Stimulated activated CD4-positive, alpha-beta T cell treated with anti-CD3 and anti-CD28 coated beads, Interleukin-4, amount 100 ng/mL, for 4 hours (primary cell): Measurements from ENCODE around the gene ONECUT3.
A peak's percentile ranks its signal among the peaks of the same experiment; 100 is the strongest.

Experiments used
- DNase-seq, 2 experiments: peaks; one replicate each; pipeline ENCODE4 v3.0.0-alpha.2; 2020

The ONECUT3 gene

DNA sequence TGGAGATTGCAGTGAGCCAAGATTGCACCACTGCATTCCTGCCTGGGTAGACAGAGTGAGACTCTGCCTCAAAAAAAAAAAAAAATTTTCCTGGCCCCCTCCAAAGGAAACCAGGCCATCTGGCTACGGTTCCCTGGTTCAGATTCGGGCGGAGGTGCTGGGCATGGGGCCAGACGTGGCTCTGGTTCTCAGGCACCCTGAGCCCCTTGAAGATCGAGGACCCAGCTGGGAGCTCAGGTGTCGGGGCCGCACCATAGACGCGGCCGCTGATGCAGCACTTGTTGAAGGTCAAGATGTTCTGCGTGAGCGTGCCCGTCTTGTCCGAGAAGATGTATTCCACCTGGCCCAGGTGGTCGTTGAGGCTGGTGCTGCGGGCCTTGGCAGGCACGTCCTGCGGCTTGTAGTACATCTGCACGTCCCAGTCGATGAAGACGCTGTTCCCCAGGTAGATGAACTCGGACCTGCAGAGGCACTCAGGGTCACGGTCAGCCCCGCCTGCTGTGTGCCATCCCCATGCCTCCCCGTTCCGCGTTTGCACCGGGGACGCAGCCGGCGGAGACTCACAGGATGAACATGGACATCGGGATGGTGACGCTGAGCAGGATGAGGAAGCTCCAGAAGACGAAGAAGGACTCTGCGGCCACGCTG, 46.5 kb downstream of the ONECUT3 start:
- no peak for DNase-seq

DNA sequence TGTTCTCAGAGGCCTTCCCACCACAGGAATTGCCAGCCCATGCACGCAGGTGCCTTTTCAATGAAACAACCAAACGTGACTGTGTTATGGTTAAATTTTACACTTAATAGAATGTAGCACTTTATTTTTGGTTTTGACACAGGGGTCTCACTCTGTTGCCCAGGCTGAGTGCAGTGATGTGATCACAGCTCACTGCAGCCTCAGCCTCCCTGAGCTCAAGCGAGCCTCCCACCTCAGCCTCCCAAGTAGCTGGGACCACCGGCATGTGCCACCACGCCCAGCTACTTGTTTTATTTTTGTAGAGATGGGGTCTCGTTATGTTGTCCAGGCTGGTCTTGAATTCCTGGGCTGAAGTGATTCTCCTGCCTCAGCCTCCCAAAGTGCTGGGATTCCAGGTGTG, 51.6 kb downstream of the ONECUT3 start:
- no peak for DNase-seq

DNA sequence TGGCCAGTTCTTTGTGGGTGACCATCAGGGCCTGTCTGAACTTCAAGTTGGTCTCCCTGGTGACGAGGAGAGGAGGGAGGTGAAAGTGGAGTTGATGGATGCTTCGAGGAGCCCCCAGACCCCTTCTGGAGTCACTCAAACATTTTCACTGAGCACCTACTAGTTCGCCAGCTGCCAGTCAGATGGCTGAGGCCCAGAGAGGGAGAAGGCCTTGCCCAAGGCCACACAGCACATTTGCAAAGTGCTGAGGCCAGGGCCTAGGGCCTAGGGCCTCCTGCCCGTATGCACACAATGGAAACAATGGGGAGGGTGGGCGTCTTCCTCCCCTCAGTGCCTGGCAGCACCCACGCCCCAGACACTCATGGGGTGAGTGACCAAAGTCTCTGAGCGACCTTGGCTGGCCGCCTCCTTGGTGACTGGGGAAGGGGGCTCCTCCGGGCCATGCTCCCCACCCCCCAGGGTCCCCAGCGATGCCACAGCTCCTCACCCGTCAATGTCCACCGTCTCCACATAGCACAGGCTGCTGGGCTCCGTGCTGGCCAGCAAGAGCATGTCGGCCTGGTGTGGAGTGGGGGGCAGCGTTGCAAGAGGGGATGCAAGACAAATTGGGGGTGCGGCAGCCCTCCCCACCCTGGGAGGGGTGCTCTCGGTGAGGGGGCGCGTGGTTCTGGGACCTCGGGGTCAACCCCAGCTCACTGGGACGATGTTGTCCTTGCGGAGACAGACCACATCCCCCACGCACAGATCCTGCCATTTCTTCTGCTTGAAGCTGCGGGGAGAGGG, 52.3 kb downstream of the ONECUT3 start:
- no peak for DNase-seq

DNA sequence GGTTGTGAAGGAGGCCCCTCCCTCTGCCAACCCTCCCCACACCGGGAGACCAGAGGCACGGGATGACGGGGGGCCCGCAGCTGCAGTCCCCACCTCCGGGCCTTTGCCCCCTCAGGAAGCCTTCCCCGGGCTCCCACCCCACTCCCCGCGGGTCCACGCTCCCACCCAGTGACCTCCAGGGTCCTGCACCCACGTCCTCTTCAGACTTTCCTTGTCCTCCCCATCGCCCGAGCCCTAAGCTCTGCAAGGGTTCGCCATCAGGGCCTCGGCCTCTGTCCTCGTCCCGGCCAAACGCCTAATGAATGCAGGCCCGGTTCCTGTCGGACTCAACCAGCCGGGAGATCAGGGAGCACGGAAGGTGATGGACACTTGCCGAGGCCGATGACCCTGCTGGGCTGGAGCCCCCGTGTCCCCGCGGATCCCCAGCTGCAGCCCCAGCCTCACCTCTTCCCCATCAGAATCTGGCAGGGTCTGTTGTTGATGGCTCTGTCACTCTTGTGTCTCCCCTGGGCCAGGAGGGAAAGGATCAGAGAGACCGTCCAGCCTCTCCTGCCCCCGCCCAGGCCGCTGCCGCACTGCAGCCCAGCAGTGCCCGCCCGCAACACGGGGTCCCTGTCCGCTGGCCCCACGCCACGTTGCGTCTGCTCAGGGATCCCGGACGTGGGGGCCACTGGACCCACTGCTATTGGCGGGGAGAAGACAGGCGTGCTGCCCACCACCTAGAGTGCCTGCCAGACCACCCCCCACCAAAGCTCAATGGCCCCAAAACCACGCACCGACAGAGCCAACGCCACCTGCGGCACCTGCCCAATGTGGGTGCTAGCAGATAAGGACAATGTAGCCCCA, 53.1 kb downstream of the ONECUT3 start:
- DNase-seq, result no peak

DNA sequence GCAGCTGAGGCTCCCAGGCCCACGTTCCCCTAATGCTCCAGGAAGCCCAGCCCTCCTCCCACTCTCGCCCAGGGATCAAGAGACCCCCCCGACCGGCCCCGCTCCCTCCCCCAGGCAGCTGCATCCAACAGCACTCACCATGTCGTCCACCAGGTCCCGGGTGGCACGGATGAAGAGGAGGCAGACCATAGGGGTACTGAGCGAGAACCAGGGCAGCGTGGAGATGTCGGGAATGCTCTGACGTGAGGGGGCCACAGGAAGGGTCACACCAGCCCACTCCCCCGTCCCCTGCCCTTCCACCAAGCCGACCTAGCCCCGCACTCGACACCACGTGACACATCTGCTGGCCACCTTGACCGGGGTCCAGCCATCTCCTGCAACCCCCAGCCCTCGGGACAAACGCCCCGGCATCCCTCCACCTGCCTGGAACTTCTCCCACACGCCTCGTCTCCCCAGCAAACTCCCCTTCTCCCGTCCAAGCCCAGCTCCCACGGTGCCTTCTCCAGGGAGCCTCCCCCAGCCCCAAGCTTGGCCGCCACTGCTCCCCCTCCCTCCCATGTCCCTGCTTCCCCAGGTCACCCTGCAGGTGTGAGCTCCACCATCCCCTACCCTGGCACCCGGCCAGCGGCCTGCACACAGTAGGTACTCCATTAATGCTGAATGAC, 53.9 kb downstream of the ONECUT3 start:
- DNase-seq, result no peak

DNA sequence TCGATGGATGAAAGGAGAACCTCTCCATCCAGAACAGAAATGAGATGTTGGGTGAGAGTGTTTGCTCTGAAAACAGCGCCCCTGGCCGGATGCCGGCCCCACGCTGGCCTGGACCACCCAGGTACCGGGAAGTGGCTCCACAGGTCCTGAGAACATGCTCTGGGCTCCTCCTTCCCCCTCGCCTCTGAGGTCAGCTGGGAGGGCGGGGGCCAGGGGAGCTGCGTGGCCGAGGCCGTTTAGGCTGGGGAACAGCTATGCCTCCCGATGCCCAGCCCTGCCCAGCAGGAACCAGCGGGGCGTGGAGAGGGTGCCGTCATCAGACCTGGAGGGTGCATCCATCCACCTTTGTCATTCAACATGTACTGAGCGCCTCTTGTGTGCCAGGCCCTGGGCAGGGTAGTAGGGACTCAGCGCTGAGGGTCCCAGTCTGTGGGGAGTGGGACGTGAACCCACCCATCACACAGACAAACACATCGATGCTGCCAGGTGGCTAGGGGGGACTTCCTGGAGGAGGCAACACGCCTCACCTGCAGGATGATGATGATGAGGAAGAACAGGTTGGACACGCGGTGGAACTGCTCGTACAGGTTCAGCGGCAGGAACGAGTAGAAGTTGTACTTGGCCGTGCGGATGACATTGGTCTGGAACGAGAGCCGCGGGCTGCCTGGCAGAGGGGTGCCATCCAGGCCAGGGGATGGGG, 54.5 kb downstream of the ONECUT3 start:
- DNase-seq, result no peak

DNA sequence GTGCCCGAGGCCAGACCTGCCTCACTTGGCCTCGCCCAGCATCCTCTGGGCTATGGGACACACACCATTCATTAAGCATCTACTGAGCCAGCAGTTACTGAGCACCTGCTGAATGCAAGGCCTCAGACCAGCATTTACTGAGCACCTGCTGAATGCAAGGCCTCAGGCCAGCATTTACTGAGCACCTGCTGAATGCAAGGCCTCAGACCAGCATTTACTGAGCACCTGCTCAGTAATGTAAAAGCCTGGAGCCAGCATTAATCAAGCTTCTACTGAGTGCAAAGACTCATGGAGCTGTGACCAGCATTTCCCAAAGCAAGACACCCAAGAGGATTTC, 55.1 kb downstream of the ONECUT3 start:
- DNase-seq, result no peak

DNA sequence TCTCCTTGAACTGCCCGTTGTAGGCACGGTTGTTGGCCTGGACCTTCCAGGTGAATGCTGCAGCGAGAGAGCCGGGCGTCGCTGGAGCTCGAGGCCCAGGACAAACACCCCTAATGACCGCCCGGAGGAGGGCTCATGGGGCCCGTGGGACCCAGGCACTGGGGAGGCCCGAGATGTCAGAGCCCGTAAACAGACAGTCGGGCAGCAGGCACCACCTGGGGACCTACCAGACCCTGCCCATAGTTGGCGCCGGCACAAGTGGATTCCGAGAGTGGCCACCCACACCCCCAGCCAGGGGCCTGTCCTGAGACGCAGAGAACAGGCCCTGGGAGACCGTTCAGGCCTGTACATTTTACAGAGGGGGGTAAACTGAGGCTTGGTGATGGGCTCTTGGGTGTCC, 56.4 kb downstream of the ONECUT3 start:
- no peak for DNase-seq

DNA sequence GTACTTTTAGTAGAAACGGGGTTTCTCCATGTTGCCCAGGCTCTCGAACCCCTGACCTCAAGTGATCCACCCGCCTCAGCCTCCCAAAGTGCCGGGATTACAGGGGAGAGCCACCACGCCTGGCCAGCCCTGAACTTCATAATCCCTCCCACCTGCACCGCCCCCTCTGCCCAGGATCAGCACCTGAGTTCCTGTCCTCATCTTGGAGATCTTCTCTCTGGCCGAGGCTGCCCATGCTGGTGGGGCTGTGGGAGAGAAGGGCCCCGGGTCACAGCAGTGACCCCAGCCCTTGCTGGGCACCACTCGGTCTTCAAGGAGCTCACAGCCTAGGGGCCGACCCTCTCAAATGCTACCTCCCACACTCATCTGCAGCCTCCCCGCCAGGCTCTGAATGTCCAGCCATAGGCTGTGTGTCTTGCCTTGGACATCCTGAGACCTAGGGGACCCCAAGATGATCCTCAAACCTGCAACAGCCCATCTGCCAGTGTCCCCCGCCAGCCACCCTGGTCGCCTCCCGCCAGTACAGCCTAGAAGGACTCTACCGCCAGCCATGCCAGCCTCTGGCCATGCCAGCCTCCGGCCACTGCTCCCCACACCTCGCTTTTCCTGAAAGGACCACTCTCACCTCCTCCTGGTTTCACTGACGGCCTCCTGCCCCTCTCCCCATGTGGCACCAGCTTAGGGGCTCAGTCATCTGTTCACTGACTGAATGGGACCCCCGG, 57.3 kb downstream of the ONECUT3 start:
- DNase-seq, result no peak

DNA sequence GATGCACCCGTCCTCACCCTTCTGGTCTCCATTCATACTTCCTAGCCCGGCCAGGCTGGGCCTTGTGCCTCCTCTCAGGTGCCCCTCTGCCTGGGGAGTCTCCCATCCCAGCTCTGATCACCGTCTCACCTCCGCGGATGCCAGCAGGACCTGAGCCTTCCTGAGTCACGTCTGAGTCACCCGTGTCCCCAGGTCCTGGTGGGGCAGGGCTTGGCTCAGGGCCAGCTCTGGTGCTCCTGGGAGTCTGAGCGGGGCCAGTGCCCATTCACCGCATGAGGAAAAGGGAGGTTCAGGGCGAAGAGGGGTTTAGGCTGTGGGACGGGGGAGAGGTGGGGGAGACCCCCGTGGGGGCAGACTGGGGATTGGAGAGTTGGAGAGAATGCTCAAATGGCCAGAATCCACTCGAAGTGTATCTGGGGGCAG, 58.2 kb downstream of the ONECUT3 start:
- peak; percentile 49 to 61 for DNase-seq

DNA sequence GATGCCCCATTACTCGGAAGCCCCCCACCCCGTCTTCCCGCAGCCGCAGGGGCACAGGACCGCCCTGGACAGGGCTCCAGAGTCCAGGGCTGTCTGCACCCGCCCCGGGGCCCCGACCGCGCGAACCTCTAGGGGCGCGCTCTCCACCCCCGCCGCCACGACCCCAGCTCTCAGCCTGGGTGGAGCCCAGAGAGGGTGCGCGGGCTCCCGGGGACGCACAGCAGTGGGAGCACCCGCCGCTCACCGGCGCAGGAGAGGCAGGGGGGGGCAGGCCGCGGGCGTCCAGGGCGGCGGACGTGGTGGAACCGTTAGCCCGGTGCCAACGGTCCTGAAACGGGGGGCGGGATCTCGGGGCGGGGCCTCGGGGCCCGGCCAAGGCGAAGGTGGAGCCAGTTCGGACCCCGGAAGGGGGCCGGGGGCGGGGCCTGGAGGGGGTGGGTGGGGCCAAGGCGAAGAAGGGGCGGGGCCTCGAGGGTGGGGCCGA, 58.7 kb downstream of the ONECUT3 start, which contains the start of gene ATP8B3:
Gene ATP8B3 (minus strand): TSS at position 335 of the 484 bp plus-strand sequence. CDS start 540 bp downstream, outside the sequence.
- DNase-seq, result peak in 1 of 2 experiments; percentile 73

DNA sequence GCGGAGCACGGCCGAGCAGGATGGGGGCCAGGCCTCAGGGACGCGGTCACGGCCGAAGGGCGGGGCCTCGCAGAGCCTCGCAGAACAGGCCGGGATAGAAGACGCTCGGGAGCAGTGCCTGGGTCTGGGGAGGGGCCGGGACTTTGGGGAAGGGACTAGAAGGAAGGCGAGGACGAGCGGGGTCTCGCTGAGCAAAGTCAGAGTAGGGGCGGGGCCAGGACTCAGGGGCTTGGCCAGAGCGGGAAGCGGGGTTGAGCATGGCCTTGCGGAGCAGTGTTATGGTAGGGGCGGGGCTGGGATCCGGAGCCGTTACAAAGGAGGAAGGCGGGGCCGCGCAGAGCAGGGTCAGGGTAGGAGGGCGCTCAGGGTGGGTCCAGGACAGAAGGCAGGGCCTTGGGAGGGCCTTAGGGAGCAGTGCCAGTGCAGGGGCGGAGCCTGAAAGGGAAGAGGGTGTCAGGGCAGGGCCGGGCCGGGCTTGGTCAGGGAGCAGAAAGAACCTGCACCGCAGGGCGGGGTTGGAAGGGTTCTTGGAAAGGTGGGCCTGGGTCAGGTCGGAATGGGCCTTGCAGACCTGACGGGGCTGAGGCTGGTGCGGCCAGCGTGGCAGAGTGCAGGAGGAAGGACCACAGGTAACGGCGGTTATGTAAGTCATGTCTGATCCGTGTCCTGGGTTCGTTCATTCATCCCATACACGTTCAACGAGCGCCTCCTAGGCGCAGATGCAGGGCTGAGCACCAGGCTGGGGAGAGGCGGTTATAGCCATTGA, 59.3 kb downstream of the ONECUT3 start:
- peak; percentile 69 to 73 for DNase-seq

DNA sequence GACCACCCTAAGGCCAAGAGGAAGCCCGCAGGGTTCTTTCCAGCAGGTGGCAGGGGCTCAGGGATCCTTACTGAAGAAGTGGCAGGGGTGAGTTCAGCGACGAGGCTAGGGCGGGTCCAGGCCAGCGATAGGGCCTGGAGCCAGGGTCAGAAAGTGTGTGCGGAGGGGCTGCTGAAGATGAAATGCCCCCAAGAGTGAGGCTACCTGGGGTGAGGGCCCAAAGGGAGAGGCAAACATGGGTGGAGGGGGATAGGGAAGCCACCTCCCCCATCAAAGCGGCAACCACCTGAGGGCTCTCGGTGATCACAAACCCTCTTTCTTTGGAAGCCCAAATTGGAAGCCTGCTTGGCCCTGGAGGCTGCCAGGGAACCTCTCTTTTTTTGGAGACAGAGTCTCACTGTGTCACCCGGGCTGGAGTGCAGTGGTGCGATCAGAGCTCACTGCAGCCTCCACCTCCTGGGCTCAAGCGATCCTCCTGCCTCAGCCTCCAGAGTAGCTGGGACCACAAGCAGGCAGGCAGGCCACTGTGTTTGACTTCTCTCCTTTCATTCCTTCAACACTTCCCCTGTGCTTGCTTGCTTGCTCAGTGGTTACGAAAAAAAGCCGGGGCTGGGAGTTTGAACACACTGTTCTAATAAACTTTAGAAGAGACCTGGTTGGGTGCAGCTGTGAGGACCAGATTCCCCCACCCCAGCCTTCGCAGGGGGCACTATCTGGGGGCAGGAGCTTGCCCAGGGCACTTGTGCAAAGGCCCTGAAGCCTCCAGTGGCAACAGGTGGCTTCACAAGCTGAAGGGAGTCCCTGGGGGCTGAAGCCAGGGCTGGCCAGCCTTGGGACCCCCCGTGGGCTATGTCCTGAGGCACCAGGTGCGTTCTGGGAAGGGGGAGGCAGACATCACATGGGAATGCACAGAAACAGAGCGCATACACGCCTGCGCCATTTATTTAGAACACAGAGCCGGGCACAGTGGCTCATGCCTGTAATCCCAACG, 60.2 kb downstream of the ONECUT3 start:
- DNase-seq, result no peak

DNA sequence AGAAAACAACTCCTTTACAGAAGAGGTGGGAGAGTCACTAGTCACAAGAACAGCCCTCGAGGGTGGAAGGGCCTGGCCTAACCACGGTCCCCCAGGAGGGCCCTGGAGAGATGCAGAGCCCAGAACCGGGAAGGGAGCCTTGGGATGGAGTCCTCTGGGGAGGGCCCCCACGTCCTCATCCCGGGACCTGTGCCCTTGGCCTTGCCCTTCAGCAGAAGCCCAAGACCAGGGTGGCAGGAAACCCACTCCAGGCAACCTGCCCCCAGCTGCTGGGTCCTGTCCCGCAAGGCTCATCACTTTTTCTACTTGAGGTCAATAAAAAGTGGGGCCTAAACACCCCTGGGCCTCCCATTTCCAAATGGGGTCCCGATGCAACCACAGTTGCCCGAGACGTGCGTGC, 61.1 kb downstream of the ONECUT3 start:
- DNase-seq, result no peak

DNA sequence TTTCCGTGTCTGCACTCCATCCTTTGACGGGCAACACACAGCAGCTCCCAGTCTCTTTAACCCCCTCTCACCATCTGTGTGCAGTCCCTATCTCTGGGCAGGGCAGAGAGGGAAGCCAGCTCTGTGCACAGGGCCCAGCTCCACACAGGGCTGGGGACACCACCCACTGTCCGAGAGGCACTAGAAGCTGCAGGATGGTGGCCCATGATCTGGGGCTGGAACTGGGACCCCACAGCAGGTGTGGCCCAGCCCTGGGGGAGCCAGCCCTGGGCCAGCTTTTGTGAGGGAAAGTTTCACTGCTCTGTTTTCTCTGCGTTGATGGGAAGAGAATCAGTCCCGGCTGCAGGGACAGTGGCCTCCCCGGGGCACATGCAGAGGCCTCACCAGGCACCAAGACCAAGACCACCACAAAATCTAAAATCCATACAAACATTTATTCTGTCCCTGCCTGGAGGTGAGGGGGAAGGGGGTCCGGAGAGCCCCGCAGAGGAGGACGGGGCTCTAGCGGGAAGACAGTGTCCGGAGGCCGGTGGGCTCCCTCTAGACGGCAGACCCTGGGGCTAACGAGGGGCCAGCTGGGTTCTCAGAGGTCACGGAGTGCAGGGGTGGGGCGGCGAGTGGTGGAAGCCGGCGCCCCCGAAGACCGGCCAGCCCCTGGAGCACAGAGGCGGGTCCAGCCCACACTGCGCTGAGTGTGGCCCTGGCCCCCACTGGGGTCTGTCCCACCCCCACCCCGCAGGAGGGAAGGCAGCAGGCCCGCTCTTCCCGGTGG, 61.7 kb downstream of the ONECUT3 start:
- DNase-seq, result no peak

DNA sequence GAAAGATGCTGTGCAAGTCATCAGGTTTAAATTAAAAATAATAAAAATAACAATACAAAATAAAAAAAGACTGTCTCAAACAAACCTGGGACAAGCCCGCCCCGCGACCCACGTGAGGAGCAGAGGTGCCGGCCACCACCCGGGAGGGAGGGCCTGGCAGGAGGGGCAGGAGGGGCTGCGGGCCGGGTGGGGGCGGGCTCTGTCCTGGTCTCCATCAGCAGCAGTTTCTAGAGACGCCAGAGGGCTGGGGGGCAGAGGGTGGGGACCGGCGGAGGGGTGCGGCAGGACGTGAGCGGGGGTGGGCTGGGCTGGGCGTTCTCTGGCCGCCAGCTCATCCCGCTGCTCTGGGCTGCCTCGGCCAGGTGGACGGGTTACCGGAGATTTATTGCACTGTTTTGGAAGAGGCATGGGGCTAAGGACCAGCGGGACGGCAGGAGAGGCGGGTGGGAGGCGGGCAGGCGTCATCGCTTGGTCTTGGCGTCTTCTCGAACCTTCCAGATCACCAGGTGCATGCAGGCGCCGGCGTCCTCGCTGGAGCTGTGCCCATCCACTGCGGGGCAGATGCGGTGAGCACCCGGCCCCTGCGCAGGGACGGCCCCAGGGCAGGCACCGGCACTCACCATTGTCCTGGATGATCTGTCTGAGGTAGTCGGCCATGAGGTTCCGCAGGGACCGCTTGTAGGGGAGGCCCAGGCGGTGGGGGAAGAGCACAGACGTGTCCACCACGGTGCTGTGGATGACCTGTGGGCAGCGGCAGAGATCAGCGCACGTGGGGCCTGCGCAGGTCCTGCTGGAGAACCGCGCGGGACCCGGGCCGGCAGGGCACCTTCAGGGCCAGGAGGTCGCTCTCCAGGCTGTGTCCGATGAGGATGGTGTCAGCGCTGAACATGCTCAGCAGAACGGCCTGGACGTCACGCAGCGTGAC, 62.6 kb downstream of the ONECUT3 start:
- DNase-seq, result no peak

DNA sequence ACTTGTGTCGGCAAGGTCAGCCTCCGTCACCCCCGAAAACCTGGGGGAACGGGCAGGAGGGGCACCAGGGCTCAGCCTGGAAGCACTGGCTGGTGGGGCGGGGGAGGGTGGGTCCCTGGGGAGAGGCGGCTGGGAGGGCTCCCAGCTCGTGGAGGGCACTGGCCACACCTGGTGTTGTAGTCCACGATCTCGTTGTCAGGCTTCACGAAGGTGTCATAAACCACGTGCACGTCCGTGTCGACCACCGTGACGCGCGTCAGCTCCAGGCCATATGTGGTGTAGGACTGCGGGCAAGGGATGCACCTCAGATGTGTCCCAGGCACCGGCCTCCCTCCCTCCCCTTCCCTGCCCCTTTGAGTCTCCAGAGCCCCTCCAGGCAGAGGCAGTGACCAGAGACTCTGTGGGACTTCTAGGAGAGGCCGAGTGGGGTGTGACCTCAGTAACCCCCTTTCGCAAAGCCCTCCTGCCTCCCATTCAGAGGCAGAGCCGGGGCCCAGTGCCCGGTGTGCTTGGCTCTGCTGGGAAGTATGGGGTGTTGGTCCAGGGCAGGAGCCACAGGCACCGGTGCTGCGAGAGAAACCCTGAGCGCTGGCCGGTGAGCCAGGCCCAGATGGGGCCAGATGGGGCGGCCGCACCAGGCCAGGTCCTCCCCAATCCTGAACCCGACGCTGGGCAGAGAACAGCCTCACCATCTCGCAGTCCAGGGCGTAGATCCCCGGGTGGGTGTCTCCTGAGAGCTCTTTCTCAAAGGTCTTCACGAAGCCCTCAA, 63.4 kb downstream of the ONECUT3 start:
- DNase-seq, result no peak
